ENCODE results near the gene UNC13B.

Gene UNC13B

GRCh38 chr9:35448496-35448895 is 286.7 kb downstream of the UNC13B start:
- no peak for TF ChIP-seq CTCF (IDR thresholded peaks at IDR 0.05; ENCODE audit: extremely low read depth, missing control alignments)
- DNase-seq (ENCODE audit: low spot score): no peak

- DNase-seq (ENCODE audit: low spot score): no peak
These were observed 290.7 kb downstream of the UNC13B start for GRCh38 chr9:35452481-35452880.

GRCh38 chr9:35453786-35454185 is 292.0 kb downstream of the UNC13B start:
- TF ChIP-seq CTCF (IDR thresholded peaks at IDR 0.05; ENCODE audit: extremely low read depth, missing control alignments): no peak
- DNase-seq (ENCODE audit: low spot score): no peak

More at GRCh38 chr9:35452481-35452880, 290.7 kb downstream of the UNC13B start:
- TF ChIP-seq CTCF (IDR thresholded peaks at IDR 0.05; ENCODE audit: extremely low read depth, missing control alignments): no peak

Data from GM20000 (cell line).